Measurements from ENCODE around the gene STK40.
A peak's percentile ranks its signal among the peaks of the same experiment; 100 is the strongest.

Gene STK40

GRCh38 chr1:36327421-36328087 lies 58.2 kb downstream of the STK40 start:
- no peak overlapping the region for H3K4me3 Mint-ChIP-seq
- no peaks in the 10 kb centered on the region for H3K9me3 Mint-ChIP-seq
- H3K27ac Mint-ChIP-seq, result no peak overlapping the region
- H3K4me1 Mint-ChIP-seq, result peaks cover 18% of the 10 kb centered on the region
- no peak for DNase-seq
- H3K27me3 Mint-ChIP-seq, result peaks cover 9% of the 10 kb centered on the region
- ATAC-seq, result peak; percentile 29
- no peaks in the 10 kb centered on the region for H3K36me3 Mint-ChIP-seq (ENCODE audit: low read depth)

GRCh38 chr1:36326499-36326898 lies 59.2 kb downstream of the STK40 start:
- H3K27me3 Mint-ChIP-seq, result peaks cover 9% of the 10 kb centered on the region
- H3K36me3 Mint-ChIP-seq (ENCODE audit: low read depth), result no peaks in the 10 kb centered on the region
- H3K27ac Mint-ChIP-seq, result no peak overlapping the region
- H3K4me3 Mint-ChIP-seq, result no peak overlapping the region
- peaks cover 23% of the 10 kb centered on the region for H3K4me1 Mint-ChIP-seq
- ATAC-seq (no peak), DNase-seq (peak; percentile 35)
- H3K9me3 Mint-ChIP-seq, result no peaks in the 10 kb centered on the region

- no peak for ATAC-seq
- no peak for DNase-seq
- Mint-ChIP-seq H3K27me3 (peaks cover 12% of the 10 kb centered on the region), H3K4me1 (peaks cover 30% of the 10 kb centered on the region), H3K27ac (no peak overlapping the region), H3K4me3 (peak overlapping the region; percentile 71), H3K9me3 (no peaks in the 10 kb centered on the region), H3K36me3 (ENCODE audit: low read depth) (no peaks in the 10 kb centered on the region)
Observed at GRCh38 chr1:36324353-36324703, 61.4 kb downstream of the STK40 start.

GRCh38 chr1:36323636-36324352 lies 61.9 kb downstream of the STK40 start, which contains the start of gene EVA1B:
Gene EVA1B, minus strand, starts transcription at chr1:36323645. Its CDS starts 608 bp downstream, at chr1:36323037.
- DNase-seq (peak; percentile 53), ATAC-seq (peak; percentile 41)
- Mint-ChIP-seq H3K4me3 (peak within 1 kb of the TSS; percentile 71), H3K9me3 (no peaks in the 10 kb centered on the region), H3K4me1 (peaks cover 30% of the 10 kb centered on the region), H3K27me3 (peaks cover 12% of the 10 kb centered on the region), H3K27ac (no peak within 1 kb of the TSS), H3K36me3 (ENCODE audit: low read depth) (no peaks in the 10 kb centered on the region)

- ATAC-seq (peak; percentile 44), DNase-seq (peak; percentile 65)
- peaks cover 30% of the 10 kb centered on the region for H3K4me1 Mint-ChIP-seq
- H3K27me3 Mint-ChIP-seq, result peaks cover 12% of the 10 kb centered on the region
- no peak overlapping the region for H3K27ac Mint-ChIP-seq
- peak overlapping the region; percentile 71 for H3K4me3 Mint-ChIP-seq
- no peaks in the 10 kb centered on the region for H3K36me3 Mint-ChIP-seq (ENCODE audit: low read depth)
- no peaks in the 10 kb centered on the region for H3K9me3 Mint-ChIP-seq
Observed at GRCh38 chr1:36322786-36323635, 62.7 kb downstream of the STK40 start.

GRCh38 chr1:36322041-36322785 lies 63.5 kb downstream of the STK40 start:
- ATAC-seq, result no peak
- peaks cover 12% of the 10 kb centered on the region for H3K27me3 Mint-ChIP-seq
- no peaks in the 10 kb centered on the region for H3K36me3 Mint-ChIP-seq (ENCODE audit: low read depth)
- no peak for DNase-seq
- H3K9me3 Mint-ChIP-seq, result no peaks in the 10 kb centered on the region
- H3K4me3 Mint-ChIP-seq, result peak overlapping the region; percentile 71
- H3K27ac Mint-ChIP-seq, result no peak overlapping the region
- peaks cover 28% of the 10 kb centered on the region for H3K4me1 Mint-ChIP-seq

- Mint-ChIP-seq H3K27ac (no peak overlapping the region), H3K27me3 (peaks cover 11% of the 10 kb centered on the region), H3K4me1 (peaks cover 25% of the 10 kb centered on the region), H3K9me3 (no peaks in the 10 kb centered on the region), H3K4me3 (peak overlapping the region; percentile 58), H3K36me3 (ENCODE audit: low read depth) (no peaks in the 10 kb centered on the region)
- no peak for ATAC-seq
- DNase-seq, result peak; percentile 55
Observed at GRCh38 chr1:36321119-36321951, 64.4 kb downstream of the STK40 start.

GRCh38 chr1:36320767-36321118 lies 65.0 kb downstream of the STK40 start:
- Mint-ChIP-seq H3K4me1 (peaks cover 25% of the 10 kb centered on the region), H3K27ac (peak overlapping the region; percentile 49), H3K9me3 (no peaks in the 10 kb centered on the region), H3K27me3 (peaks cover 8% of the 10 kb centered on the region), H3K4me3 (peak overlapping the region; percentile 58), H3K36me3 (ENCODE audit: low read depth) (no peaks in the 10 kb centered on the region)
- no peak for DNase-seq
- ATAC-seq, result no peak

- Mint-ChIP-seq H3K9me3 (no peaks in the 10 kb centered on the region), H3K4me3 (peak overlapping the region; percentile 58), H3K27me3 (peaks cover 6% of the 10 kb centered on the region), H3K27ac (peak overlapping the region; percentile 49), H3K4me1 (peaks cover 25% of the 10 kb centered on the region), H3K36me3 (ENCODE audit: low read depth) (no peaks in the 10 kb centered on the region)
- DNase-seq, result no peak
- no peak for ATAC-seq
Observed at GRCh38 chr1:36320291-36320761, 65.4 kb downstream of the STK40 start.

- no peak for DNase-seq
Observed at GRCh38 chr1:36309397-36309796, 76.3 kb downstream of the STK40 start.

GRCh38 chr1:36307601-36308330 lies 78.0 kb downstream of the STK40 start:
- Mint-ChIP-seq H3K4me1 (peaks cover 42% of the 10 kb centered on the region), H3K4me3 (peak overlapping the region; percentile 90), H3K27ac (no peak overlapping the region), H3K9me3 (no peaks in the 10 kb centered on the region), H3K36me3 (ENCODE audit: low read depth) (peaks cover 20% of the 10 kb centered on the region), H3K27me3 (no peaks in the 10 kb centered on the region)
- ATAC-seq (no peak), DNase-seq (no peak)

More at GRCh38 chr1:36309397-36309796, 76.3 kb downstream of the STK40 start:
- Mint-ChIP-seq H3K4me3 (no peak overlapping the region), H3K36me3 (ENCODE audit: low read depth) (peaks cover 9% of the 10 kb centered on the region), H3K4me1 (peaks cover 29% of the 10 kb centered on the region), H3K27me3 (no peaks in the 10 kb centered on the region), H3K27ac (no peak overlapping the region), H3K9me3 (no peaks in the 10 kb centered on the region)
- ATAC-seq, result no peak

GRCh38 chr1:36306902-36307456 lies 78.7 kb downstream of the STK40 start:
- Mint-ChIP-seq H3K27ac (peak overlapping the region; percentile 80), H3K27me3 (no peaks in the 10 kb centered on the region), H3K4me3 (peak overlapping the region; percentile 90), H3K9me3 (no peaks in the 10 kb centered on the region), H3K36me3 (ENCODE audit: low read depth) (peaks cover 28% of the 10 kb centered on the region), H3K4me1 (peaks cover 50% of the 10 kb centered on the region)
- peak; percentile 95 for ATAC-seq
- peak; percentile 95 for DNase-seq

Measured in activated naive CD8-positive, alpha-beta T cell treated with anti-CD3 and anti-CD28 coated beads, Interleukin-2, amount 50 U/mL, for 24 hours (primary cell).